Mesothelial cell of epicardium (in vitro differentiated cells): ENCODE data around the gene SDK1. TPM values are rescaled to one million over a fixed set of nuclear protein-coding genes. Genes with fewer than 3 reads are reported as not detected.

Experiments used
- DNase-seq, 2 experiments: peaks; one replicate each; pipeline ENCODE4 v3.0.0; 2021; ENCODE audit warnings: low spot score in 2 of 2; ENCODE audit not compliant: unreplicated experiment in 2 of 2
- H3K27ac Mint-ChIP-seq: 2 replicates; pipeline ENCODE4 v1.8.0; 2021; ENCODE audit warnings: mixed read lengths
- H3K27me3 Mint-ChIP-seq: 2 replicates; pipeline ENCODE4 v1.8.0; 2021; ENCODE audit warnings: low read depth, mixed read lengths
- H3K36me3 Mint-ChIP-seq: 2 replicates; pipeline ENCODE4 v1.8.0; 2021; ENCODE audit warnings: mixed read lengths
- H3K4me1 Mint-ChIP-seq: 2 replicates; pipeline ENCODE4 v1.8.0; 2021; ENCODE audit warnings: mixed read lengths
- H3K4me3 Mint-ChIP-seq: 2 replicates; pipeline ENCODE4 v1.8.0; 2021; ENCODE audit warnings: mild to moderate bottlenecking, moderate library complexity, mixed read lengths
- H3K9me3 Mint-ChIP-seq: 2 replicates; pipeline ENCODE4 v1.8.0; 2021; ENCODE audit warnings: mixed read lengths
- total RNA-seq: library from RNA; stranded (reverse); gene quantifications from 3 replicates; pipeline ENCODE4 v1.2.1, GENCODE V29; 2021
- TF ChIP-seq, protein P1 (sequence below): fragments of 200-600 bp; sonication (generic); IDR thresholded peaks from one replicate; pipeline ENCODE4 v1.5.0; 2021; ENCODE audit warnings: antibody characterized with exemption; ENCODE audit not compliant: unreplicated experiment

SDK1 gene
- total RNA-seq, 1 donor from 2014 or later, result 12.8 TPM

DNA sequence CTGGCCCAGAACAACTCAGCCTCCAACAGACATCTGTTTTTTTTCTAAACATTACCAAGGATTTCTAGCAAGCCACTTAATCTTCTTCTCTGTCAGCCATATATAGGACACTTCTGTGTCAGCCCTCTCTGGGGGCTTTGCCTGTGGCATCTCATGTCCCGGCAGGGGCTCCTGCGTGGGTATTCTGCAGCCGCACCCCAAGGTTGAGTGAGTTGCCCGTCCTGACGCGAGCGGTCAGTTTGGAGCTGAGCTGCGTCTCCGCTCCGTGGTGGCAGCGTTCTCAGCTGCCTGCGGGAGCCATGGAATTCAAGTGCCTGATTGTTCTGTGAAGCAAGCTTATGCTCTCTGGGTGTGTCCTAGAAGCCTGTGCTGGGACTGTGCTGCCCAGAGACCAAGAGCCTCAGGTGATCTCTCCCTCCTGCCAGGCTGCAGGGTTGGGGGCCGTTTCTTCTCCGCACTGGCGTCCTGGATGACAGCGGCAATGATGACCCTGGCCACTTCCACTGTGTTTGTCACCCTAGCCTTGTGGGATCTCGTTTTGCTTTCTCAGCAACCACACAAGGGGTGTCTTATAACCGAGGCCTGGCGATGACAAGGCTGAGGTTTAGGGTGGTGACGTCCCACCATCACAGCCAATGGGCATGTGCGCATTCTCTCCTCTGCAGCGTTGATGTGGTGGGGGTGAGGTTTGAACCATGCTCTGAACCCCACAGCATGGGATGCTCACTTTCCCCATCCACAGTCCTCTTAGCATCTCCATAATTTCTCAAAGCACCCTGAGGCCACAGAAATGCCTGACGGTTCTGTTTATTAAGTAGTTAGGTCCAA, 768.4 kb downstream of the SDK1 start:
- TF ChIP-seq, protein P1, sequence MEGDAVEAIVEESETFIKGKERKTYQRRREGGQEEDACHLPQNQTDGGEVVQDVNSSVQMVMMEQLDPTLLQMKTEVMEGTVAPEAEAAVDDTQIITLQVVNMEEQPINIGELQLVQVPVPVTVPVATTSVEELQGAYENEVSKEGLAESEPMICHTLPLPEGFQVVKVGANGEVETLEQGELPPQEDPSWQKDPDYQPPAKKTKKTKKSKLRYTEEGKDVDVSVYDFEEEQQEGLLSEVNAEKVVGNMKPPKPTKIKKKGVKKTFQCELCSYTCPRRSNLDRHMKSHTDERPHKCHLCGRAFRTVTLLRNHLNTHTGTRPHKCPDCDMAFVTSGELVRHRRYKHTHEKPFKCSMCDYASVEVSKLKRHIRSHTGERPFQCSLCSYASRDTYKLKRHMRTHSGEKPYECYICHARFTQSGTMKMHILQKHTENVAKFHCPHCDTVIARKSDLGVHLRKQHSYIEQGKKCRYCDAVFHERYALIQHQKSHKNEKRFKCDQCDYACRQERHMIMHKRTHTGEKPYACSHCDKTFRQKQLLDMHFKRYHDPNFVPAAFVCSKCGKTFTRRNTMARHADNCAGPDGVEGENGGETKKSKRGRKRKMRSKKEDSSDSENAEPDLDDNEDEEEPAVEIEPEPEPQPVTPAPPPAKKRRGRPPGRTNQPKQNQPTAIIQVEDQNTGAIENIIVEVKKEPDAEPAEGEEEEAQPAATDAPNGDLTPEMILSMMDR, result no peak
- no peak for DNase-seq
- H3K9me3 Mint-ChIP-seq, result no peaks in the 10 kb centered on the region
- H3K36me3 Mint-ChIP-seq, result peaks cover 3% of the 10 kb centered on the region
- no peak overlapping the region for H3K4me3 Mint-ChIP-seq
- H3K27me3 Mint-ChIP-seq, result no peaks in the 10 kb centered on the region
- H3K27ac Mint-ChIP-seq, result no peak overlapping the region
- H3K4me1 Mint-ChIP-seq, result peaks cover 11% of the 10 kb centered on the region

DNA sequence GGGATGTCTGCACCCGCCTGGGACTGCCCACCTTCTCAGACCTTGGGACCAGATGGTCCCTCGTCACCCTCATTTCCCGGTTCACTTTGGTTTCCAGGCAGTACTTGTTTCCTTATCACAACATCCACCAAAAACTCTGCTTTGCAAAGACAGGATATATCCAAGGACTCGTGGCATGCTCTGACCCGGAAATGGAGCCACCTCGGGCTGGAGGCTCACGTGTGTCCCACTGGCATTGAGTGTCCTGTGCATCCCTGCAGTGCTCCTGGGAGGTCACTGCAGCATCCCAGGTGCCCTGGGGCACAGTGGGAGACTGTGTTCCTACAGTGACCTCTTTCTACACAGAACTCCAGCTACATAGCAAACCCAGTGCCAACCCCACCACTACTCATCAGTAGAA, 769.2 kb downstream of the SDK1 start:
- H3K9me3 Mint-ChIP-seq, result no peaks in the 10 kb centered on the region
- H3K4me3 Mint-ChIP-seq, result no peak overlapping the region
- no peak for DNase-seq
- H3K36me3 Mint-ChIP-seq, result peaks cover 3% of the 10 kb centered on the region
- H3K27ac Mint-ChIP-seq, result no peak overlapping the region
- H3K4me1 Mint-ChIP-seq, result peaks cover 4% of the 10 kb centered on the region
- H3K27me3 Mint-ChIP-seq, result no peaks in the 10 kb centered on the region
- TF ChIP-seq, protein P1, result no peak

DNA sequence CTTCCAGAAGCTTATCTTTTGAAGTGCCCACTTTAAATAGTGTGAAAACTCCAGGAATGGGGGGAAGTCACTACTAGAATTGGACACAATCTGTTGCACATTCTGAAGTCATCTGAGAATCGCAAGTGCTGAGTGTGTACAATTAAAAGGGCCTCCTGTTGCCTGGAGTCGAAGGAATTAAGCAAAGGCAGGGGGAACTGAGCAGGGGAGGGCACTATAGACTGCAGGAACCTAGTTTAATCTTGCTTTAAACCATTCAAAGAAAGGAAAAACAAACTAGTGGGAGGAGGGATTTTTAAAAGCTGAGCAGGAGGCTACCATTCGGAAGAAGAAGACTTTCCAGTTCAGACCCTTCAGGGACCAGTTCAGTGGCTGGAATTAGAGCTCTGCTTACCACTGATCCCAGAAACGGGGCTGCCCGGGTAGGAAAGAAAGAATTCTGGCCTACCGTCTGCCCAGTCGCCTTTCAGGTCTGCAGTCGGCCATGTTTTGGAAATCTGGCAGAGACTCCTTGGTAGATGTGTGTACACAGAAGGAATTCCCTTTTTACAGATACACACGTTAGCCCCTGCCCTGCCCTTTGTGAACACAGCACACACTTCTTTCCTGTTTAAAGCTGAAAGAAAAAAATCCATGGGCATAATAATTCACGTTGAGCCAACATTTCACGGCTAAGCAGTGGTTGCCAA, 770.5 kb downstream of the SDK1 start:
- H3K27ac Mint-ChIP-seq, result peak overlapping the region; percentile 51
- DNase-seq, result no peak
- peaks cover 3% of the 10 kb centered on the region for H3K36me3 Mint-ChIP-seq
- H3K4me1 Mint-ChIP-seq, result peaks cover 2% of the 10 kb centered on the region
- H3K4me3 Mint-ChIP-seq, result no peak overlapping the region
- no peaks in the 10 kb centered on the region for H3K27me3 Mint-ChIP-seq
- H3K9me3 Mint-ChIP-seq, result no peaks in the 10 kb centered on the region
- TF ChIP-seq, protein P1, result no peak

DNA sequence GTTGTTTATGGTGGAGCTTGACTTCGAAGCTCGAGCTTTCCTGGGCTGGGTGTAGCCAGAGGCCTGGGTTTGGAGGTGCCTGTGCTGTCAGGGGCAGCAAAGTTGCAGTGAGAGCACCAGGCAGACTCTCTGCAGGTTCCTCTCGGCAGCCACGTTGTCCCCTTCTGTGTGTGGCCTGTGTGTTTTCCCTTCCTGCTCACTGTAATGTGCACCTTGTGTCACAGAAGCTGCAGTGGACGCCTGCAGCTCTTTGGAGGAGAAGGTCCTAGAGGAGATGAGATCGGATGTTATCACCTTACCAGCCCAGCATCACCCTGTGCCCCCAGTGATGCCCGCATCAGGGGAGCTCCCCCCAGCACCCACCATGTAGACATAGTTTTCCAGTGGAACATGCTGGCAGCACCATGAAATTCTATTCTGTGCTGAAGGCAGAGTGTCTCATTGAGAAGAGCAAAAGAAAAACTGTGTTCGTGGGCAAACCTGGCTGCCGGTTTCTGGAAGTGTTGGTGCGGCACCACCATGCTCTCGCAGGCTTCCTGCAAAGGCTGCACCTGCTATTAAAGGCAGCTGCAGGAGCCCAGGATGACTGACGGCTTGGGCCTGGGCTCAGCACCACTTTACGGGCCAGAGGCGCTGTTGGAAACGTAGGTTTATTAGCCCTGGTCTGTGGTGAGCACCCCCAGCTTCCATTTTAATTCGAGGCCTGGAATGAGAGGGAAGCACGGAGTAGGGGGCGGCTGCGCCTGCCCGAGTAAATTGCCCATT, 771.3 kb downstream of the SDK1 start:
- no peak overlapping the region for H3K27ac Mint-ChIP-seq
- peaks cover 2% of the 10 kb centered on the region for H3K9me3 Mint-ChIP-seq
- peaks cover 2% of the 10 kb centered on the region for H3K4me1 Mint-ChIP-seq
- H3K27me3 Mint-ChIP-seq, result no peaks in the 10 kb centered on the region
- no peak overlapping the region for H3K4me3 Mint-ChIP-seq
- TF ChIP-seq, protein P1, result no peak
- no peak for DNase-seq
- peaks cover 8% of the 10 kb centered on the region for H3K36me3 Mint-ChIP-seq

DNA sequence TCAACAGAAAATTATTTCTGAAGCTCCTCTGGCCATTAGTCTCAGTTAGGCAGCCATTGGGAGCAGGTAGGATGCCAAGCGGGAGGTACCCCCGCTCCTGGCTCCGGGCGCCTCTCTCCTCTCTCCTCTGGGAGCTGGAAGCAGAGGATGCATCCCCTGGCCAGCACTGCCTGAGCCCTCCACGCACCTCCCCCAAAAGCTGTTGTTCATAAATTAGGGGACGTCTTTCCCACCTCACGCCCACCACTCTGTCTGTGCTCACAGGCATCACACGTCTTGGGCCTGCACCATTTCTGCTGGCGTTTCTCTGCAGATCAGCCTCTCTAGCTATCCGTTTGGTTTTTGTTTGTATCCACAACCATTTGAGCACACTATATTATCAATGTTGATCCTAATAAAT, 772.0 kb downstream of the SDK1 start:
- peaks cover 5% of the 10 kb centered on the region for H3K9me3 Mint-ChIP-seq
- no peaks in the 10 kb centered on the region for H3K27me3 Mint-ChIP-seq
- TF ChIP-seq, protein P1, result no peak
- no peak overlapping the region for H3K4me3 Mint-ChIP-seq
- peaks cover 9% of the 10 kb centered on the region for H3K36me3 Mint-ChIP-seq
- no peak overlapping the region for H3K27ac Mint-ChIP-seq
- H3K4me1 Mint-ChIP-seq, result peaks cover 2% of the 10 kb centered on the region
- DNase-seq, result no peak
